OCI-LY1 (cell line): ENCODE data around the gene MINDY4.

ENCODE experiments used
- EZH2 ChIP-seq: fragments of 200-600 bp; sonication (generic), shearing (Covaris generic); IDR thresholded peaks from 2 replicates; pipeline ENCODE4 v1.8.0; 2017; ENCODE audit warnings: borderline replicate concordance, mixed run types, mild to moderate bottlenecking, antibody characterized with exemption, low read length, moderate library complexity, mixed read lengths
- TF ChIP-seq, protein P1 (sequence below): fragments of 200-600 bp; sonication (generic), shearing (Covaris generic); IDR thresholded peaks from 2 replicates; pipeline ENCODE4 v1.5.1; 2017; ENCODE audit warnings: mild to moderate bottlenecking, antibody characterized with exemption, low read length, moderate library complexity, mixed read lengths

DNA sequence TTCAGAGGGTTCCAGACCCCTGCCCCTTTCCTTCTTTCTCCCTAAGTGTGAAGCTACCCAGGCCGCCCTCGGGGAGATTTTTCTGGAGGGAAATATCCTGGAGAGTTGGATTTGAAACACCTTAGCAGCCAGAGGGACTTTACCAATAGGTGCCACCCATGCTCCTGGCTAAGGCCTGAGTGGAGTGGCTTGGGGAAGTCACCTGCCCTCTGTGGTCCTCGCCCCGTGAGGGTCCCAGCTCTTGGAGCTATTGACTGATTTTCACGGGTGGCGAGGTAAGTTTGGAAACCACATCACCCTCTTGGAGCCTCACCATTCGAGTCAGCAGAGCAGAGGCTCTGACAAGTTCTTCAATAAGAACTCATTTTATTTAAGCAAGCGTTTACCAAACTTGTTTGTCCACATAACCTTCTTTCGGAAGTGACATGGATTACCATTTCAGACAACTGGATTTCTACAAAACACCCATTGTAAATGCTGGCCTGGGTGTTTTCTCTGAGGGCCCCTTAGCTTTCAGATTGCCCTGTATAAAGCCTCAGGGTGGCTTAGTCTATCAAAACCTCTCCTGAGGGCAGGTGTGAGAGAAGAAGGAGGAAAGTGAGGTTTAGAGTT lies 160.8 kb downstream of the MINDY4 start:
- TF ChIP-seq, protein P1, sequence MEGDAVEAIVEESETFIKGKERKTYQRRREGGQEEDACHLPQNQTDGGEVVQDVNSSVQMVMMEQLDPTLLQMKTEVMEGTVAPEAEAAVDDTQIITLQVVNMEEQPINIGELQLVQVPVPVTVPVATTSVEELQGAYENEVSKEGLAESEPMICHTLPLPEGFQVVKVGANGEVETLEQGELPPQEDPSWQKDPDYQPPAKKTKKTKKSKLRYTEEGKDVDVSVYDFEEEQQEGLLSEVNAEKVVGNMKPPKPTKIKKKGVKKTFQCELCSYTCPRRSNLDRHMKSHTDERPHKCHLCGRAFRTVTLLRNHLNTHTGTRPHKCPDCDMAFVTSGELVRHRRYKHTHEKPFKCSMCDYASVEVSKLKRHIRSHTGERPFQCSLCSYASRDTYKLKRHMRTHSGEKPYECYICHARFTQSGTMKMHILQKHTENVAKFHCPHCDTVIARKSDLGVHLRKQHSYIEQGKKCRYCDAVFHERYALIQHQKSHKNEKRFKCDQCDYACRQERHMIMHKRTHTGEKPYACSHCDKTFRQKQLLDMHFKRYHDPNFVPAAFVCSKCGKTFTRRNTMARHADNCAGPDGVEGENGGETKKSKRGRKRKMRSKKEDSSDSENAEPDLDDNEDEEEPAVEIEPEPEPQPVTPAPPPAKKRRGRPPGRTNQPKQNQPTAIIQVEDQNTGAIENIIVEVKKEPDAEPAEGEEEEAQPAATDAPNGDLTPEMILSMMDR: no peak
- TF ChIP-seq EZH2: no peak
